Ascending aorta (tissue), 2 donors: ENCODE data around the gene NUDT14. TPM values are rescaled to one million over a fixed set of nuclear protein-coding genes. Genes with fewer than 3 reads are reported as not detected.

Experiments
- DNase-seq, 2 donors: peaks; one replicate each; pipeline ENCODE4 v3.0.0-alpha.2; 2019; ENCODE audit warnings: low spot score in 2 of 2
- H3K27ac ChIP-seq, 2 donors: fragments of 200-600 bp; sonication (generic); one replicate each; pipeline ENCODE4 v1.5.1; 2016 to 2017; ENCODE audit warnings: mild to moderate bottlenecking in 1 of 2
- H3K27me3 ChIP-seq: fragments of 200-600 bp; sonication (generic); one replicate; pipeline ENCODE4 v1.5.1; 2017
- H3K36me3 ChIP-seq, 2 donors: fragments of 200-600 bp; sonication (generic); one replicate each; pipeline ENCODE4 v1.5.1; 2016
- H3K4me1 ChIP-seq, 2 donors: fragments of 200-600 bp; sonication (generic); one replicate each; pipeline ENCODE4 v1.5.1; 2016 to 2017; ENCODE audit warnings: mild to moderate bottlenecking in 1 of 2
- H3K4me3 ChIP-seq, 2 donors: fragments of 200-600 bp; sonication (generic); one replicate each; pipeline ENCODE4 v1.5.1; 2016 to 2017; ENCODE audit warnings: mild to moderate bottlenecking in 1 of 2
- H3K9me3 ChIP-seq, 2 donors: fragments of 200-600 bp; sonication (generic); one replicate each; pipeline ENCODE4 v1.5.1; 2016
- intact Hi-C: fragments of 100-400 bp; cut with DNase I; formaldehyde crosslinking; loops from one replicate; pipeline ENCODE4 v1.15.1; 2023
- total RNA-seq: library from RNA; depleted of rRNA; stranded (reverse); fragments of >200 nt; gene quantifications from one replicate; pipeline ENCODE4 v1.1.0, GENCODE V29; 2016
- TF ChIP-seq, protein P1 (sequence below), 3 experiments: fragments of 200-600 bp in 2 of 3; fragments of 450-650 bp in 1 of 3; sonication (generic) in 2 of 3; IDR thresholded peaks; one replicate each; pipeline ENCODE4 v1.5.1; 2016 to 2019; ENCODE audit warnings: antibody characterized with exemption in 3 of 3, mild to moderate bottlenecking in 1 of 3, moderate library complexity in 1 of 3

The NUDT14 gene
- total RNA-seq, 1 donor from 2014 or later, result 1.5 TPM

DNA sequence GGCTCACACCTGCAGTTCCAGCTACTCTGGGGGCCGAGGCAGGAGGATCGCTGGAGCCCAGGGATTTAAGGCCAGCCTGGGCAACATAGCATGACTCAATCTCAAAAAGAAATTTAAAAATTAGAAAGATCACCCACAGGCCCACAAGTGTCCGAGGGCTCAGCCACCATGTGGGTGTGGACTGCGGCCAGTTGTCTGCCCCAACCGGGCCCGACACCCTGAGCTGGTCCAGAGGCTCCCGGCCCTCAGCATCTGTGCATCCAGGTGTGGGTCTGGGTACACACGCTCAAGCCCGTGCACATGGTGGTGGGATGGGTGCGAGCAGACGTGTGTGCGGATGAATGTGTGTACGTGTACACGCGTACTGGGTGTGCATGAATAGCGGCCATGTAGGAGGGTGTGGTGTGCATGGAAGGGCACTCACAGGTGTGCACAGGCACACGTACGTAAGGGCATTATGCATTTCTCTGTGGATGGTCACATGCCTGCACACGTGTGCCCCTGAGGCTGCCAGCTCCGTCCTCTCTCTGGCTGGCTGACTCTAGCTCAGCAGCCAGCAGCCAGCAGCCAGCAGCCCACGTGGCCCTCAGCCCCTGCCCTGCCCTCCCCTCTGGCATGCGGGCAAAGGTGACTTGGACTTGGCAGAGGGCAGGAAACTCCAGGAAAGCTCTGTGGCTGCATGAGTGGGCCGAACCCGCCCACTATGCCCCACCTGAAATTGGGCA, 23.3 kb upstream of the NUDT14 start:
- TF ChIP-seq, protein P1, sequence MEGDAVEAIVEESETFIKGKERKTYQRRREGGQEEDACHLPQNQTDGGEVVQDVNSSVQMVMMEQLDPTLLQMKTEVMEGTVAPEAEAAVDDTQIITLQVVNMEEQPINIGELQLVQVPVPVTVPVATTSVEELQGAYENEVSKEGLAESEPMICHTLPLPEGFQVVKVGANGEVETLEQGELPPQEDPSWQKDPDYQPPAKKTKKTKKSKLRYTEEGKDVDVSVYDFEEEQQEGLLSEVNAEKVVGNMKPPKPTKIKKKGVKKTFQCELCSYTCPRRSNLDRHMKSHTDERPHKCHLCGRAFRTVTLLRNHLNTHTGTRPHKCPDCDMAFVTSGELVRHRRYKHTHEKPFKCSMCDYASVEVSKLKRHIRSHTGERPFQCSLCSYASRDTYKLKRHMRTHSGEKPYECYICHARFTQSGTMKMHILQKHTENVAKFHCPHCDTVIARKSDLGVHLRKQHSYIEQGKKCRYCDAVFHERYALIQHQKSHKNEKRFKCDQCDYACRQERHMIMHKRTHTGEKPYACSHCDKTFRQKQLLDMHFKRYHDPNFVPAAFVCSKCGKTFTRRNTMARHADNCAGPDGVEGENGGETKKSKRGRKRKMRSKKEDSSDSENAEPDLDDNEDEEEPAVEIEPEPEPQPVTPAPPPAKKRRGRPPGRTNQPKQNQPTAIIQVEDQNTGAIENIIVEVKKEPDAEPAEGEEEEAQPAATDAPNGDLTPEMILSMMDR (IDR thresholded peaks at IDR 0.05), result no peak
- no peak overlapping the region for H3K27ac ChIP-seq
- peaks cover 6% of the 10 kb centered on the region for H3K27me3 ChIP-seq
- H3K4me3 ChIP-seq, result no peak overlapping the region
- H3K9me3 ChIP-seq, result no peaks in the 10 kb centered on the region
- no peak for DNase-seq
- H3K36me3 ChIP-seq, result peaks cover 0 to 4% of the 10 kb centered on the region in 2 donors
- H3K4me1 ChIP-seq, result peaks cover 4 to 26% of the 10 kb centered on the region in 2 donors
- intact Hi-C loops, result loop anchor here (5.0 kb wide), 1 partner anchor 112 kb away; no protein-coding TSS in a partner anchor

DNA sequence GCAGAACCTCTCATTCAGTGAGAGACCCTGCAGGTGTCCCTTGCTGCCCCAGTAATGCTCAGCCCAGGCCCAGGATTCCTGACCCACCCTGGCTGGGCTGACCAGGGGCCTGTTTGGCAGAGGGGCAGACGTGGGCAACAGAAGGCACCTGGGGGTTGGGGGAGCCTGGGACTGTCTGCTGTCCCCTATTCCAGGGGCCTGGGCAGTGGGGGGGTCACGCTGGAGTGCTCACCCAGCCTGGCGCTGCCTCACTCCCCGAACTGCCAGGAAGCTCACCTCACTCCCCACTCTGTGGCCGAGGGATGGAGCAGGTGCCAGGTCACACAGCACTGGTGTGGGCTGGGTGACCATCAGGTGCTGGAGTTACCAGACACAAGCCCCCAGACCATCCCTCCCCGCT, 22.6 kb upstream of the NUDT14 start:
- TF ChIP-seq, protein P1 (IDR thresholded peaks at IDR 0.05), result no peak
- peaks cover 4 to 26% of the 10 kb centered on the region in 2 donors for H3K4me1 ChIP-seq
- H3K9me3 ChIP-seq, result no peaks in the 10 kb centered on the region
- no peak for DNase-seq
- intact Hi-C loops, result loop anchor here (1.0 to 5.0 kb wide), 4 partner anchors 77 to 325 kb away; no protein-coding TSS in a partner anchor
- H3K4me3 ChIP-seq, result no peak overlapping the region
- no peak overlapping the region for H3K27ac ChIP-seq
- peaks cover 8% of the 10 kb centered on the region for H3K27me3 ChIP-seq
- peaks cover 0 to under 1% of the 10 kb centered on the region in 2 donors for H3K36me3 ChIP-seq

GRCh38 chr14:105203057-105203531, 22.0 kb upstream of the NUDT14 start:
- no peaks in the 10 kb centered on the region for H3K36me3 ChIP-seq
- no peak overlapping the region for H3K27ac ChIP-seq
- peaks cover 8% of the 10 kb centered on the region for H3K27me3 ChIP-seq
- intact Hi-C loops, result loop anchor here (1.0 to 5.0 kb wide), 4 partner anchors 78 to 326 kb away; no protein-coding TSS in a partner anchor
- H3K9me3 ChIP-seq, result no peaks in the 10 kb centered on the region
- H3K4me1 ChIP-seq, result peaks cover 4 to 26% of the 10 kb centered on the region in 2 donors
- peak in 1 of 2 donors; percentile 89 for DNase-seq
- TF ChIP-seq, protein P1 (IDR thresholded peaks at IDR 0.05), result peak; percentile 81 to 92 (median 87)
- H3K4me3 ChIP-seq, result no peak overlapping the region

- peaks cover 4 to 26% of the 10 kb centered on the region in 2 donors for H3K4me1 ChIP-seq
- DNase-seq, result no peak
- no peaks in the 10 kb centered on the region for H3K36me3 ChIP-seq
- TF ChIP-seq, protein P1 (IDR thresholded peaks at IDR 0.05), result no peak
- H3K9me3 ChIP-seq, result no peaks in the 10 kb centered on the region
- H3K27me3 ChIP-seq, result peaks cover 8% of the 10 kb centered on the region
- no peak overlapping the region for H3K27ac ChIP-seq
- intact Hi-C loops, result loop anchor here (2.0 to 5.0 kb wide), 3 partner anchors 79 to 327 kb away; no protein-coding TSS in a partner anchor
- no peak overlapping the region for H3K4me3 ChIP-seq
Observed at GRCh38 chr14:105201925-105202513, 20.9 kb upstream of the NUDT14 start.

GRCh38 chr14:105201156-105201924, 20.2 kb upstream of the NUDT14 start:
- no peak for DNase-seq
- H3K4me1 ChIP-seq, result peaks cover 4 to 33% of the 10 kb centered on the region in 2 donors
- H3K36me3 ChIP-seq, result no peaks in the 10 kb centered on the region
- peaks cover 8% of the 10 kb centered on the region for H3K27me3 ChIP-seq
- H3K27ac ChIP-seq, result no peak overlapping the region
- H3K9me3 ChIP-seq, result no peaks in the 10 kb centered on the region
- TF ChIP-seq, protein P1 (IDR thresholded peaks at IDR 0.05), result no peak
- H3K4me3 ChIP-seq, result no peak overlapping the region
- intact Hi-C loops, result loop anchor here (5.0 kb wide), 1 partner anchor 109 kb away; no protein-coding TSS in a partner anchor
